ENCODE results near the gene SMCO1.
"Not testable (repeated sequence)": the region's sequence is repeated elsewhere in the genome, so short reads cannot be mapped to it uniquely, and the experiment has no call there.

SMCO1 gene, protein sequence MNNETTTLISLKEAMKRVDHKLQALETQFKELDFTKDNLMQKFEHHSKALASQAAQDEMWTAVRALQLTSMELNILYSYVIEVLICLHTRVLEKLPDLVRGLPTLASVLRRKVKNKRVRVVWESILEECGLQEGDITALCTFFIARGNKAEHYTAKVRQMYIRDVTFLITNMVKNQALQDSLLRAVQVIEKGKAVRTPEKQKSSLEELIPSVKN

GRCh38 chr3:196514913-196515621 is at the start of gene SMCO1:
TSS of gene SMCO1 (minus strand) at chr3:196515346. CDS start at chr3:196515209, 137 bp downstream.
- no CpG with 5 or more reads among the region's 10 CpGs for WGBS (ENCODE audit: insufficient coverage, insufficient read length)
- Histone ChIP-seq H3K9me3 (ENCODE audit: control insufficient read depth, insufficient read depth, low read length) (peaks cover 10% of the 10 kb centered on the region), H3K4me3 (ENCODE audit: low read length) (no peak within 1 kb of the TSS), H3K4me1 (ENCODE audit: control insufficient read depth, insufficient read depth, low read length) (no peaks in the 10 kb centered on the region), H3K27me3 (ENCODE audit: control insufficient read depth, insufficient read depth, low read length) (no peaks in the 10 kb centered on the region), H3K36me3 (ENCODE audit: control insufficient read depth, insufficient read depth, low read length) (no peaks in the 10 kb centered on the region), H3K27ac (ENCODE audit: low read length) (no peak within 1 kb of the TSS)
- no peak for DNase-seq (ENCODE audit: low read depth, low spot score)

DNA sequence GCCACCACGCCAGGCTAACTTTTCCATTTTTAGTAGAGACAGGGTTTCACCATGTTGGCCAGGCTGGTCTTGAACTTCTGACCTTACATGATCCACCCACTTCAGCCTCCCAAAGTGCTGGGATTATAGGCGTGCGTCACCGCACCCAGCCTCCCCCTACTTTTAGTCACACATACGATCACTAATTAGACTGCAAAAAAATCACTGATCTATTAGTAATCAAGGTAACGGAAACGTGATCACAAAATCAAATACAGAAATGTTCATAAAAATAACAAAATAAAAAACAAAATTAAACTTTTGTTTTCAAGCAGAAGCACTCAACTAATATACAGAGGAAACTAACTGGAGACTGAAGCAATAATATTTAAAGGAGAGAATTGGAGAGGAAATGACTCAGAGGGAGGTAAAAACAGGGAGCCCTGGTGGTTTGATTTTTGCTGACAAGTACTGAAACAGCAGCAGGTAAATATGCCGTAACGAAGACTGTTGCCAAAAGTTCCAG is 48.6 kb upstream of the SMCO1 start:
- H3K27me3 ChIP-seq (ENCODE audit: control insufficient read depth, insufficient read depth, low read length): no peaks in the 10 kb centered on the region
- no CpG with 5 or more reads among the region's 9 CpGs for WGBS (ENCODE audit: insufficient coverage, insufficient read length)
- H3K9me3 ChIP-seq (ENCODE audit: control insufficient read depth, insufficient read depth, low read length): no peaks in the 10 kb centered on the region
- H3K4me1 ChIP-seq (ENCODE audit: control insufficient read depth, insufficient read depth, low read length): no peaks in the 10 kb centered on the region
- no peak for DNase-seq (ENCODE audit: low read depth, low spot score)
- no peak overlapping the region for H3K4me3 ChIP-seq (ENCODE audit: low read length)
- H3K27ac ChIP-seq (ENCODE audit: low read length): no peak overlapping the region
- H3K36me3 ChIP-seq (ENCODE audit: control insufficient read depth, insufficient read depth, low read length): no peaks in the 10 kb centered on the region

GRCh38 chr3:196559826-196560225 is 44.7 kb upstream of the SMCO1 start:
- WGBS (ENCODE audit: insufficient coverage, insufficient read length): no CpG with 5 or more reads among the region's 3 CpGs
- Histone ChIP-seq H3K4me1 (ENCODE audit: control insufficient read depth, insufficient read depth, low read length) (no peaks in the 10 kb centered on the region), H3K27me3 (ENCODE audit: control insufficient read depth, insufficient read depth, low read length) (no peaks in the 10 kb centered on the region), H3K36me3 (ENCODE audit: control insufficient read depth, insufficient read depth, low read length) (no peaks in the 10 kb centered on the region), H3K4me3 (ENCODE audit: low read length) (no peak overlapping the region), H3K9me3 (ENCODE audit: control insufficient read depth, insufficient read depth, low read length) (no peaks in the 10 kb centered on the region), H3K27ac (ENCODE audit: low read length) (no peak overlapping the region)
- DNase-seq (ENCODE audit: low read depth, low spot score): no peak

DNA sequence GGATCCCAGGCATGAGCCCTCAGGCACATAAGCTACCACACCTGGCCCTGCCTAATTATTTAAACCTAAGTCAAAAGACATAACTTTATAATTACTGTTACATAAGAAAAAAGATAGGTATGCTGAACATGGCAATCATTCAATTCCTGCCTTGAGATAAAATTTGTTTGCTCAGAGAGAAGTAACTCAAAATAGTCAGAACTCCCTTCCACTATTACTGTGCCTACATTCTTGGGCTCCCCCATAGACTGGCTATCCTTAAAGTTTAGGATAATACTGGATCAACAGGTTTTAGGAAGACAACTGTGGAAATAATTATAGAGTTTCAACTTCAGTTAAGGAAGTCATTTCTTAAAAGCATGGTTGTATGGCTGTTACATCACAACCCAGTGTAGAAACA is 43.3 kb upstream of the SMCO1 start:
- H3K4me1 ChIP-seq (ENCODE audit: control insufficient read depth, insufficient read depth, low read length): no peaks in the 10 kb centered on the region
- no peak overlapping the region for H3K27ac ChIP-seq (ENCODE audit: low read length)
- no peaks in the 10 kb centered on the region; the same call in 1 of the 2 replicates for H3K36me3 ChIP-seq (ENCODE audit: control insufficient read depth, insufficient read depth, low read length)
- H3K4me3 ChIP-seq (ENCODE audit: low read length): no peak overlapping the region
- no peak for DNase-seq (ENCODE audit: low read depth, low spot score)
- H3K27me3 ChIP-seq (ENCODE audit: control insufficient read depth, insufficient read depth, low read length): no peaks in the 10 kb centered on the region
- no peaks in the 10 kb centered on the region for H3K9me3 ChIP-seq (ENCODE audit: control insufficient read depth, insufficient read depth, low read length)

- H3K36me3 ChIP-seq (ENCODE audit: control insufficient read depth, insufficient read depth, low read length): no peaks in the 10 kb centered on the region; the same call in 1 of the 2 replicates
- no peak for DNase-seq (ENCODE audit: low read depth, low spot score)
- H3K27me3 ChIP-seq (ENCODE audit: control insufficient read depth, insufficient read depth, low read length): no peaks in the 10 kb centered on the region
- H3K4me1 ChIP-seq (ENCODE audit: control insufficient read depth, insufficient read depth, low read length): no peaks in the 10 kb centered on the region
- no peak overlapping the region for H3K27ac ChIP-seq (ENCODE audit: low read length)
- no peak overlapping the region for H3K4me3 ChIP-seq (ENCODE audit: low read length)
- no CpG with 5 or more reads among the region's 5 CpGs for WGBS (ENCODE audit: insufficient coverage, insufficient read length)
- no peaks in the 10 kb centered on the region for H3K9me3 ChIP-seq (ENCODE audit: control insufficient read depth, insufficient read depth, low read length)
These were observed 42.1 kb upstream of the SMCO1 start for GRCh38 chr3:196557236-196557635.

GRCh38 chr3:196555295-196555694 is 40.1 kb upstream of the SMCO1 start:
- WGBS (ENCODE audit: insufficient coverage, insufficient read length): no CpG with 5 or more reads among the region's 3 CpGs
- DNase-seq (ENCODE audit: low read depth, low spot score): no peak

GRCh38 chr3:196554205-196554604 is 39.1 kb upstream of the SMCO1 start:
- DNase-seq (ENCODE audit: low read depth, low spot score): no peak
- H3K27me3 ChIP-seq (ENCODE audit: control insufficient read depth, insufficient read depth, low read length): no peaks in the 10 kb centered on the region
- peaks cover 2% of the 10 kb centered on the region; the same call in 1 of the 2 replicates for H3K9me3 ChIP-seq (ENCODE audit: control insufficient read depth, insufficient read depth, low read length)
- no CpG with 5 or more reads among the region's 3 CpGs for WGBS (ENCODE audit: insufficient coverage, insufficient read length)
- H3K27ac ChIP-seq (ENCODE audit: low read length): no peak overlapping the region
- no peaks in the 10 kb centered on the region; the same call in 1 of the 2 replicates for H3K36me3 ChIP-seq (ENCODE audit: control insufficient read depth, insufficient read depth, low read length)
- no peaks in the 10 kb centered on the region for H3K4me1 ChIP-seq (ENCODE audit: control insufficient read depth, insufficient read depth, low read length)
- H3K4me3 ChIP-seq (ENCODE audit: low read length): no peak overlapping the region

More at GRCh38 chr3:196555295-196555694, 40.1 kb upstream of the SMCO1 start:
- Histone ChIP-seq H3K27me3 (ENCODE audit: control insufficient read depth, insufficient read depth, low read length) (no peaks in the 10 kb centered on the region), H3K4me1 (ENCODE audit: control insufficient read depth, insufficient read depth, low read length) (no peaks in the 10 kb centered on the region), H3K4me3 (ENCODE audit: low read length) (no peak overlapping the region), H3K9me3 (ENCODE audit: control insufficient read depth, insufficient read depth, low read length) (no peaks in the 10 kb centered on the region), H3K36me3 (ENCODE audit: control insufficient read depth, insufficient read depth, low read length) (no peaks in the 10 kb centered on the region; the same call in 1 of the 2 replicates), H3K27ac (ENCODE audit: low read length) (no peak overlapping the region)

GRCh38 chr3:196553551-196553950 is 38.4 kb upstream of the SMCO1 start:
- no peaks in the 10 kb centered on the region; the same call in 1 of the 2 replicates for H3K36me3 ChIP-seq (ENCODE audit: control insufficient read depth, insufficient read depth, low read length)
- no peak for DNase-seq (ENCODE audit: low read depth, low spot score)
- H3K9me3 ChIP-seq (ENCODE audit: control insufficient read depth, insufficient read depth, low read length): peaks cover 2% of the 10 kb centered on the region; the same call in 1 of the 2 replicates
- no peak overlapping the region for H3K4me3 ChIP-seq (ENCODE audit: low read length)
- H3K27me3 ChIP-seq (ENCODE audit: control insufficient read depth, insufficient read depth, low read length): no peaks in the 10 kb centered on the region
- no CpG with 5 or more reads among the region's 9 CpGs for WGBS (ENCODE audit: insufficient coverage, insufficient read length)
- no peak overlapping the region for H3K27ac ChIP-seq (ENCODE audit: low read length)
- no peaks in the 10 kb centered on the region for H3K4me1 ChIP-seq (ENCODE audit: control insufficient read depth, insufficient read depth, low read length)

GRCh38 chr3:196552253-196552652 is 37.1 kb upstream of the SMCO1 start:
- Histone ChIP-seq H3K27me3 (ENCODE audit: control insufficient read depth, insufficient read depth, low read length) (no peaks in the 10 kb centered on the region), H3K36me3 (ENCODE audit: control insufficient read depth, insufficient read depth, low read length) (no peaks in the 10 kb centered on the region; the same call in 1 of the 2 replicates), H3K4me3 (ENCODE audit: low read length) (no peak overlapping the region), H3K4me1 (ENCODE audit: control insufficient read depth, insufficient read depth, low read length) (no peaks in the 10 kb centered on the region), H3K9me3 (ENCODE audit: control insufficient read depth, insufficient read depth, low read length) (peaks cover 2% of the 10 kb centered on the region; the same call in 1 of the 2 replicates), H3K27ac (ENCODE audit: low read length) (no peak overlapping the region)
- no peak for DNase-seq (ENCODE audit: low read depth, low spot score)
- WGBS (ENCODE audit: insufficient coverage, insufficient read length): 100% methylated on average over 3 of the region's 5 CpGs

- H3K4me3 ChIP-seq (ENCODE audit: low read length); H3K27ac ChIP-seq (ENCODE audit: low read length); H3K27me3 ChIP-seq (ENCODE audit: control insufficient read depth, insufficient read depth, low read length); H3K36me3 ChIP-seq (ENCODE audit: control insufficient read depth, insufficient read depth, low read length); DNase-seq (ENCODE audit: low read depth, low spot score); H3K9me3 ChIP-seq (ENCODE audit: control insufficient read depth, insufficient read depth, low read length); H3K4me1 ChIP-seq (ENCODE audit: control insufficient read depth, insufficient read depth, low read length): not testable (repeated sequence)
- no CpG with 5 or more reads among the region's 3 CpGs for WGBS (ENCODE audit: insufficient coverage, insufficient read length)
These were observed 35.0 kb upstream of the SMCO1 start for GRCh38 chr3:196550172-196550571.
